Nephron progenitor cell (in vitro differentiated cells): ENCODE measurements around the gene SYNPO.

Source experiments
- DNase-seq: peaks from one replicate; pipeline ENCODE4 v3.0.0; 2021
- H3K27ac Mint-ChIP-seq: 2 replicates; pipeline ENCODE4 v1.8.0; 2021; ENCODE audit warnings: mild to moderate bottlenecking, moderate library complexity, mixed read lengths
- H3K27me3 Mint-ChIP-seq: 2 replicates; pipeline ENCODE4 v1.8.0; 2021; ENCODE audit warnings: mild to moderate bottlenecking, low read depth, mixed read lengths; ENCODE audit not compliant: poor library complexity
- H3K36me3 Mint-ChIP-seq: 2 replicates; pipeline ENCODE4 v1.8.0; 2021; ENCODE audit warnings: low read depth, mixed read lengths
- H3K4me1 Mint-ChIP-seq: 2 replicates; pipeline ENCODE4 v1.8.0; 2021; ENCODE audit warnings: mixed read lengths
- H3K4me3 Mint-ChIP-seq: 2 replicates; pipeline ENCODE4 v1.8.0; 2021; ENCODE audit warnings: mild to moderate bottlenecking, moderate library complexity, mixed read lengths
- H3K9me3 Mint-ChIP-seq: 2 replicates; pipeline ENCODE4 v1.8.0; 2021; ENCODE audit warnings: mild to moderate bottlenecking, moderate library complexity, mixed read lengths
- TF ChIP-seq, protein P1 (sequence below): fragments of 200-600 bp; sonication (generic); IDR thresholded peaks from 2 replicates; pipeline ENCODE4 v1.5.0; 2021; ENCODE audit warnings: antibody characterized with exemption

Gene SYNPO

DNA sequence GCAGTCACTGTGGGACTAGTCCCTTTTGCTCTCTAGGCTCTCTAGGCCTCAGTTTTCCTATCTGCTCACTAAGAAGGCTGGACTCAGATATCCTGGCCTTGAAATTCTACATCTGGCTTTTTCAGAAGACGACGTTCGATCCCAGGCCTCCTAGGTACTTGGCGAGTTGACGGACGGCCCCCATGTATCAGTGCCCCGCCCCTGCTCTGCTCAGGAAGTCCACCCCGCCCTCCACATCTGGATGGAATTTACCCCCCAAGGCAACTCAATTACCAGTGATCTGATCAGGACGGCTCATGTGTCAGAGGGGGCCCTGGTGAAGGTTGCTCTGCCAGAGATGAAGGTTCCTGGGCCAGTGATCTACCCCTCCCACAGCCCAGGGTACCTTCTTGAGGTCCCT lies 44.1 kb upstream of the SYNPO start:
- no peaks in the 10 kb centered on the region for H3K36me3 Mint-ChIP-seq
- TF ChIP-seq, protein P1, sequence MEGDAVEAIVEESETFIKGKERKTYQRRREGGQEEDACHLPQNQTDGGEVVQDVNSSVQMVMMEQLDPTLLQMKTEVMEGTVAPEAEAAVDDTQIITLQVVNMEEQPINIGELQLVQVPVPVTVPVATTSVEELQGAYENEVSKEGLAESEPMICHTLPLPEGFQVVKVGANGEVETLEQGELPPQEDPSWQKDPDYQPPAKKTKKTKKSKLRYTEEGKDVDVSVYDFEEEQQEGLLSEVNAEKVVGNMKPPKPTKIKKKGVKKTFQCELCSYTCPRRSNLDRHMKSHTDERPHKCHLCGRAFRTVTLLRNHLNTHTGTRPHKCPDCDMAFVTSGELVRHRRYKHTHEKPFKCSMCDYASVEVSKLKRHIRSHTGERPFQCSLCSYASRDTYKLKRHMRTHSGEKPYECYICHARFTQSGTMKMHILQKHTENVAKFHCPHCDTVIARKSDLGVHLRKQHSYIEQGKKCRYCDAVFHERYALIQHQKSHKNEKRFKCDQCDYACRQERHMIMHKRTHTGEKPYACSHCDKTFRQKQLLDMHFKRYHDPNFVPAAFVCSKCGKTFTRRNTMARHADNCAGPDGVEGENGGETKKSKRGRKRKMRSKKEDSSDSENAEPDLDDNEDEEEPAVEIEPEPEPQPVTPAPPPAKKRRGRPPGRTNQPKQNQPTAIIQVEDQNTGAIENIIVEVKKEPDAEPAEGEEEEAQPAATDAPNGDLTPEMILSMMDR, result no peak
- H3K4me3 Mint-ChIP-seq, result no peak overlapping the region
- H3K27ac Mint-ChIP-seq, result peak overlapping the region; percentile 72
- H3K4me1 Mint-ChIP-seq, result peaks cover 64% of the 10 kb centered on the region
- H3K27me3 Mint-ChIP-seq, result no peaks in the 10 kb centered on the region
- no peak for DNase-seq
- H3K9me3 Mint-ChIP-seq, result no peaks in the 10 kb centered on the region

DNA sequence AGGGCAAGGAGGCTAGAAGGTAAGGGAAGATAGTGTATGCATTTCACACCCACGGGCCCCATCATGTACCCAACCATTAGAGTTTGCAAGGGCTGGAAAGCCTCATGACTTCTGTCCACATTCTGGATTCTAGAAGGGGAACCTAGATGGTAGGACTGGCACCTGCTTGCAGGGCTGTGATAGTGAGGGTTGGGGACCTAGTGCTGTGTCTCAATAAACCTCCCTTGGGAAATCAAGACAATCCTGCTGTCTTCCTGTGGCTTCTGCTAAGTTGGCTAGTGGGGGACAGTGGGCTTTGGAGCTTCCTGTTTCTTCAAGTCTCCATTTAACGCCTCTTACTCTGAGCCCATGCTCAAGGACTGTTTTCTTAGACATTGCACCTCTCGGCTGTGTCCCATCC lies 43.6 kb upstream of the SYNPO start:
- peaks cover 59% of the 10 kb centered on the region for H3K4me1 Mint-ChIP-seq
- TF ChIP-seq, protein P1, result no peak
- no peaks in the 10 kb centered on the region for H3K27me3 Mint-ChIP-seq
- H3K4me3 Mint-ChIP-seq, result no peak overlapping the region
- H3K36me3 Mint-ChIP-seq, result no peaks in the 10 kb centered on the region
- no peak overlapping the region for H3K27ac Mint-ChIP-seq
- no peak for DNase-seq
- no peaks in the 10 kb centered on the region for H3K9me3 Mint-ChIP-seq

DNA sequence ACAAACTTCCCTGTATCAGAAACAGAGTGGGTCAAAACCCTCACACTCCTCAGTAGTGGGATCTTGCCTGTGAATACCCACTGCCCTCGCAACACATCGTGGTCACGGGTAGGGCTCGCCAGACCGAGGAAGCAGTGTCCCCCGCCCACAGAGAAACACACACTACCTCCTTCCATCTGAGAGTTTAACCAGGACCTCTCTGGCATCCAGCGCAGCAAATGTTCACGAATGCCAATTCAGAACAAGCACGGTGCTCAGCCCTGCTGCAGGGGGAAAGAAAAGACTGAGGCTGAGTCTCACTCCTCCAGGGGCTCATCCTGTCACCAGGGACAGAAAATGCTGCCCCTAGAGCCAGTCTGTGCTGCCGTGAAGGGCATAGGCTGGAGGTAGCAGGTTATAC lies 42.5 kb upstream of the SYNPO start:
- H3K36me3 Mint-ChIP-seq, result no peaks in the 10 kb centered on the region
- peak overlapping the region; percentile 70 for H3K27ac Mint-ChIP-seq
- TF ChIP-seq, protein P1, result no peak
- H3K27me3 Mint-ChIP-seq, result no peaks in the 10 kb centered on the region
- no peaks in the 10 kb centered on the region for H3K9me3 Mint-ChIP-seq
- no peak overlapping the region for H3K4me3 Mint-ChIP-seq
- no peak for DNase-seq
- peaks cover 63% of the 10 kb centered on the region for H3K4me1 Mint-ChIP-seq

DNA sequence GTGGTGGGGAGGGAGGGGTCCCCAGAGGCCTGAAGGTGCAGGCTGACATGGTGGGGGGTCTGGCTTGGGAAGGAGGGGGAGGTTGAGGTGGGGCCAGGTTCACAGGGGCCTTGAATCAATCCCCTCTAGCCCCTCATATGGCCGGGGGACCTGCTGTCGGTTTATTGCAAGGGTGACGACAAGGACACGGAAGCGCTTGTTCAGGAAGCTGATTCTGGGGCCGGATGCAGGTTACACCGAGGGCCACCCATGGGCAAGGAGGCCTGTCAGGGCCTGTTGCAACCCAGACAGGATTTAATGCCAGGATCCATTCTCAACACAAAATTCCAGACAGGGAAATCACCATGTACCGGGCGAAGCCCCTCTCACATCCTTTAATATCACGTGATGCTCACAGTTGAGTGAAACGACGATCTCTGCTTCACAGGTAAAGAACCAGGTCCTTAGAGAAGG lies 41.6 kb upstream of the SYNPO start:
- TF ChIP-seq, protein P1, result no peak
- Mint-ChIP-seq H3K4me3 (no peak overlapping the region), H3K27ac (no peak overlapping the region), H3K4me1 (peaks cover 58% of the 10 kb centered on the region), H3K36me3 (no peaks in the 10 kb centered on the region), H3K9me3 (no peaks in the 10 kb centered on the region), H3K27me3 (no peaks in the 10 kb centered on the region)
- DNase-seq, result no peak

- H3K4me1 Mint-ChIP-seq, result peaks cover 57% of the 10 kb centered on the region
- DNase-seq, result no peak
- H3K9me3 Mint-ChIP-seq, result no peaks in the 10 kb centered on the region
- no peaks in the 10 kb centered on the region for H3K36me3 Mint-ChIP-seq
- TF ChIP-seq, protein P1, result no peak
- no peak overlapping the region for H3K4me3 Mint-ChIP-seq
- H3K27me3 Mint-ChIP-seq, result no peaks in the 10 kb centered on the region
- H3K27ac Mint-ChIP-seq, result no peak overlapping the region
These were observed 41.2 kb upstream of the SYNPO start for GRCh38 chr5:150599281-150599680.

- no peak overlapping the region for H3K4me3 Mint-ChIP-seq
- H3K27me3 Mint-ChIP-seq, result no peaks in the 10 kb centered on the region
- TF ChIP-seq, protein P1, result no peak
- H3K27ac Mint-ChIP-seq, result no peak overlapping the region
- no peaks in the 10 kb centered on the region for H3K9me3 Mint-ChIP-seq
- no peaks in the 10 kb centered on the region for H3K36me3 Mint-ChIP-seq
- no peak for DNase-seq
- peaks cover 54% of the 10 kb centered on the region for H3K4me1 Mint-ChIP-seq
These were observed 40.4 kb upstream of the SYNPO start for GRCh38 chr5:150599917-150600511.
